GM12878 (cell line): Measurements from ENCODE around the gene HSPB1. TPM values are rescaled to one million over a fixed set of nuclear protein-coding genes. Genes with fewer than 3 reads are reported as not detected.

Source experiments
- BCL11A ChIP-seq: IDR thresholded peaks from 2 replicates; pipeline ENCODE4 v1.6.1; 2011; ENCODE audit warnings: low read depth, low read length
- HDAC6 ChIP-seq: fragments of 200-600 bp; sonication (generic); IDR thresholded peaks from one replicate; pipeline ENCODE4 v1.8.0; 2017; ENCODE audit warnings: antibody characterized with exemption; ENCODE audit not compliant: unreplicated experiment
- MEF2A ChIP-seq: IDR thresholded peaks from 2 replicates; pipeline ENCODE4 v1.6.1; 2011; ENCODE audit warnings: low read depth, mild to moderate bottlenecking, low read length, moderate library complexity; ENCODE audit not compliant: insufficient read depth
- SIX5 ChIP-seq: IDR thresholded peaks from 2 replicates; pipeline ENCODE4 v1.6.1; 2011; ENCODE audit warnings: mild to moderate bottlenecking, low read depth, low read length, moderate library complexity; ENCODE audit not compliant: severe bottlenecking
- SPI1 ChIP-seq: IDR thresholded peaks from 2 replicates; pipeline ENCODE4 v1.6.1; 2011; ENCODE audit warnings: low read depth, mild to moderate bottlenecking, low read length, moderate library complexity, borderline replicate concordance; ENCODE audit not compliant: insufficient read depth
- TAF1 ChIP-seq: IDR thresholded peaks from 2 replicates; pipeline ENCODE4 v1.6.1; 2011; ENCODE audit warnings: mild to moderate bottlenecking, low read depth, low read length, borderline replicate concordance
- polyA plus RNA-seq, 11 experiments: library from polyadenylated mRNA; depleted of rRNA in 4 of 11; unstranded in 6 of 11; stranded (reverse) in 5 of 11; fragments of >200 nt; fragmentation: Nextera tagmentation in 4 of 11; fragmentation: Illumina TruSeq in 1 of 11; extraction: Ambion mirVana in 4 of 11; extraction: Trizol in 1 of 11; gene quantifications; 1 replicate in 1 of 11; 2 replicates in 10 of 11; pipeline versions ENCODE4 v1.2.1 to v1.2.3, GENCODE V29; 2011 to 2016; ENCODE audit warnings: inconsistent platforms in 2 of 11, missing spikeins in 2 of 11, low read depth in 1 of 11
- total RNA-seq, 4 experiments: library from RNA; depleted of rRNA in 3 of 4; stranded (reverse); fragments of >200 nt in 3 of 4; fragmentation: Illumina TruSeq in 1 of 4; extraction: Trizol in 1 of 4; gene quantifications; 2 replicates each; pipeline versions ENCODE4 v1.2.1 to v1.2.3, GENCODE V29; 2013 to 2021
- TF ChIP-seq, protein P1 (sequence below): fragments of 450-650 bp; IDR thresholded peaks from 2 replicates; pipeline ENCODE4 v1.6.1; 2016; ENCODE audit warnings: mild to moderate bottlenecking, moderate library complexity, borderline replicate concordance
- TF ChIP-seq, protein P2 (sequence below): fragments of 450-650 bp; formaldehyde crosslinking; IDR thresholded peaks from 2 replicates; pipeline ENCODE4 v1.4.0; 2022; ENCODE audit warnings: mild to moderate bottlenecking, moderate library complexity
- TF ChIP-seq, protein P3 (sequence below): fragments of 450-650 bp; IDR thresholded peaks from 2 replicates; pipeline ENCODE4 v1.6.1; 2017; ENCODE audit warnings: mild to moderate bottlenecking
- TF ChIP-seq, protein P4 (sequence below): IDR thresholded peaks from 2 replicates; pipeline ENCODE4 v1.6.1; 2012; ENCODE audit warnings: mild to moderate bottlenecking, low read depth, low read length

The HSPB1 gene
- total and polyA plus RNA-seq, 10 of the 15 experiments (the other 5 are each of a cell fraction or from before 2014, with no cell fraction given), result 13.7 to 297 (median 62.0) TPM

DNA sequence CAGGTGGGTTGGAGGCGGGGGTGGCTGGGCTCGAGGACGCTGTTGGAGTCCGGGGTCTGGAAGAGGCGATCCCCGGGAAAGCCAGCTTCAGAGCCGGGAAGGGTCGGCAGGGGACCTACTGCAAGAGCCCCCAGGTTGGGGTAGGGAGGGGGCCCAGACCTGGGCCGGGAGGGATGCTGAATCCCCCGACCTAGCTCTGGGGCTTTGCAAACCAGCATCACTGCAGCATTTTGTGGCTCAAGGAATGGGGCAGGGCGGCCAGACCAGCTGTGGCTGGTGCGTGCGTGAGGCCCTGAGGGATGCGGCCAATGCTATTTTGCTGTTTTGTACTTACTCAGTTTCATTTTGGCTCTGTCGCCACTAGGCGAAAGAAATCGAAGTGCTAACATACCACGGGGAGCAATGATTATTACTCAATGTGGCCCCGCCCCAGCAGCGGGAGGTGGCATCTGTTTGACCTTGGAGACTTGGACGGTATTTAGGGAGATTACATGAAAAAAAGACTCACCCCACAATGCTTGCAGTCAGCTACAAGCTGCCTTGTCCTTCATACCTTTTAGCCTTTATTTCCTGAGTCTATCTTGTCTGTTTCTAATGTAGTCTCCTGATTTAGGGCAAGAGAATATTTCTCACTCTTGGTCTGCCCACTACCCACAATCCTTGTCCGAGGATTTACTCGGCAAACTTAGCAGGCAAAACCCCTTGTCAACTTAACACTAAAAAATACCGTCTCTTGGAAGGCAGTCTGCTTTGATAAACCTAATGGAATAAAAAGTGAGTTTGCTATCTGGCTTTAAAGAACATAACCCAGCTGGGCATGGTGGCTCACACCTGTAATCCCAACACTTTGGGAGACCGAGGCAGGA, 16.2 kb downstream of the HSPB1 start (continued):
- TF ChIP-seq, protein P1, sequence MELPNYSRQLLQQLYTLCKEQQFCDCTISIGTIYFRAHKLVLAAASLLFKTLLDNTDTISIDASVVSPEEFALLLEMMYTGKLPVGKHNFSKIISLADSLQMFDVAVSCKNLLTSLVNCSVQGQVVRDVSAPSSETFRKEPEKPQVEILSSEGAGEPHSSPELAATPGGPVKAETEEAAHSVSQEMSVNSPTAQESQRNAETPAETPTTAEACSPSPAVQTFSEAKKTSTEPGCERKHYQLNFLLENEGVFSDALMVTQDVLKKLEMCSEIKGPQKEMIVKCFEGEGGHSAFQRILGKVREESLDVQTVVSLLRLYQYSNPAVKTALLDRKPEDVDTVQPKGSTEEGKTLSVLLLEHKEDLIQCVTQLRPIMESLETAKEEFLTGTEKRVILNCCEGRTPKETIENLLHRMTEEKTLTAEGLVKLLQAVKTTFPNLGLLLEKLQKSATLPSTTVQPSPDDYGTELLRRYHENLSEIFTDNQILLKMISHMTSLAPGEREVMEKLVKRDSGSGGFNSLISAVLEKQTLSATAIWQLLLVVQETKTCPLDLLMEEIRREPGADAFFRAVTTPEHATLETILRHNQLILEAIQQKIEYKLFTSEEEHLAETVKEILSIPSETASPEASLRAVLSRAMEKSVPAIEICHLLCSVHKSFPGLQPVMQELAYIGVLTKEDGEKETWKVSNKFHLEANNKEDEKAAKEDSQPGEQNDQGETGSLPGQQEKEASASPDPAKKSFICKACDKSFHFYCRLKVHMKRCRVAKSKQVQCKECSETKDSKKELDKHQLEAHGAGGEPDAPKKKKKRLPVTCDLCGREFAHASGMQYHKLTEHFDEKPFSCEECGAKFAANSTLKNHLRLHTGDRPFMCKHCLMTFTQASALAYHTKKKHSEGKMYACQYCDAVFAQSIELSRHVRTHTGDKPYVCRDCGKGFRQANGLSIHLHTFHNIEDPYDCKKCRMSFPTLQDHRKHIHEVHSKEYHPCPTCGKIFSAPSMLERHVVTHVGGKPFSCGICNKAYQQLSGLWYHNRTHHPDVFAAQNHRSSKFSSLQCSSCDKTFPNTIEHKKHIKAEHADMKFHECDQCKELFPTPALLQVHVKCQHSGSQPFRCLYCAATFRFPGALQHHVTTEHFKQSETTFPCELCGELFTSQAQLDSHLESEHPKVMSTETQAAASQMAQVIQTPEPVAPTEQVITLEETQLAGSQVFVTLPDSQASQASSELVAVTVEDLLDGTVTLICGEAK, result peak; percentile 34; the same call in 1 of the 2 replicates
- TF ChIP-seq, protein P2, sequence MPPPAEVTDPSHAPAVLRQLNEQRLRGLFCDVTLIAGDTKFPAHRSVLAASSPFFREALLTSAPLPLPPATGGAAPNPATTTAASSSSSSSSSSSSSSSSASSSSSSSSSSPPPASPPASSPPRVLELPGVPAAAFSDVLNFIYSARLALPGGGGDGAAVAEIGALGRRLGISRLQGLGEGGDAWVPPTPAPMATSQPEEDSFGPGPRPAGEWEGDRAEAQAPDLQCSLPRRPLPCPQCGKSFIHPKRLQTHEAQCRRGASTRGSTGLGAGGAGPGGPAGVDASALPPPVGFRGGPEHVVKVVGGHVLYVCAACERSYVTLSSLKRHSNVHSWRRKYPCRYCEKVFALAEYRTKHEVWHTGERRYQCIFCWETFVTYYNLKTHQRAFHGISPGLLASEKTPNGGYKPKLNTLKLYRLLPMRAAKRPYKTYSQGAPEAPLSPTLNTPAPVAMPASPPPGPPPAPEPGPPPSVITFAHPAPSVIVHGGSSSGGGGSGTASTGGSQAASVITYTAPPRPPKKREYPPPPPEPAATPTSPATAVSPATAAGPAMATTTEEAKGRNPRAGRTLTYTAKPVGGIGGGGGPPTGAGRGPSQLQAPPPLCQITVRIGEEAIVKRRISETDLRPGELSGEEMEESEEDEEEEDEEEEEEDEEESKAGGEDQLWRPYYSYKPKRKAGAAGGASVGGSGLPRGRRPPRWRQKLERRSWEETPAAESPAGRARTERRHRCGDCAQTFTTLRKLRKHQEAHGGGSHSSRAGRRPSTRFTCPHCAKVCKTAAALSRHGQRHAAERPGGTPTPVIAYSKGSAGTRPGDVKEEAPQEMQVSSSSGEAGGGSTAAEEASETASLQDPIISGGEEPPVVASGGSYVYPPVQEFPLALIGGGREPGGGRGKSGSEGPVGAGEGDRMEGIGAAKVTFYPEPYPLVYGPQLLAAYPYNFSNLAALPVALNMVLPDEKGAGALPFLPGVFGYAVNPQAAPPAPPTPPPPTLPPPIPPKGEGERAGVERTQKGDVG (CRISPR knock-in tag), result no peak
- 0 out of 2 replicates have a peak, but pooled peaks have one; percentile 5 for TF ChIP-seq BCL11A
- TF ChIP-seq, protein P3, sequence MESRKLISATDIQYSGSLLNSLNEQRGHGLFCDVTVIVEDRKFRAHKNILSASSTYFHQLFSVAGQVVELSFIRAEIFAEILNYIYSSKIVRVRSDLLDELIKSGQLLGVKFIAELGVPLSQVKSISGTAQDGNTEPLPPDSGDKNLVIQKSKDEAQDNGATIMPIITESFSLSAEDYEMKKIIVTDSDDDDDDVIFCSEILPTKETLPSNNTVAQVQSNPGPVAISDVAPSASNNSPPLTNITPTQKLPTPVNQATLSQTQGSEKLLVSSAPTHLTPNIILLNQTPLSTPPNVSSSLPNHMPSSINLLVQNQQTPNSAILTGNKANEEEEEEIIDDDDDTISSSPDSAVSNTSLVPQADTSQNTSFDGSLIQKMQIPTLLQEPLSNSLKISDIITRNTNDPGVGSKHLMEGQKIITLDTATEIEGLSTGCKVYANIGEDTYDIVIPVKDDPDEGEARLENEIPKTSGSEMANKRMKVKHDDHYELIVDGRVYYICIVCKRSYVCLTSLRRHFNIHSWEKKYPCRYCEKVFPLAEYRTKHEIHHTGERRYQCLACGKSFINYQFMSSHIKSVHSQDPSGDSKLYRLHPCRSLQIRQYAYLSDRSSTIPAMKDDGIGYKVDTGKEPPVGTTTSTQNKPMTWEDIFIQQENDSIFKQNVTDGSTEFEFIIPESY, result no peak
- TF ChIP-seq, protein P4, sequence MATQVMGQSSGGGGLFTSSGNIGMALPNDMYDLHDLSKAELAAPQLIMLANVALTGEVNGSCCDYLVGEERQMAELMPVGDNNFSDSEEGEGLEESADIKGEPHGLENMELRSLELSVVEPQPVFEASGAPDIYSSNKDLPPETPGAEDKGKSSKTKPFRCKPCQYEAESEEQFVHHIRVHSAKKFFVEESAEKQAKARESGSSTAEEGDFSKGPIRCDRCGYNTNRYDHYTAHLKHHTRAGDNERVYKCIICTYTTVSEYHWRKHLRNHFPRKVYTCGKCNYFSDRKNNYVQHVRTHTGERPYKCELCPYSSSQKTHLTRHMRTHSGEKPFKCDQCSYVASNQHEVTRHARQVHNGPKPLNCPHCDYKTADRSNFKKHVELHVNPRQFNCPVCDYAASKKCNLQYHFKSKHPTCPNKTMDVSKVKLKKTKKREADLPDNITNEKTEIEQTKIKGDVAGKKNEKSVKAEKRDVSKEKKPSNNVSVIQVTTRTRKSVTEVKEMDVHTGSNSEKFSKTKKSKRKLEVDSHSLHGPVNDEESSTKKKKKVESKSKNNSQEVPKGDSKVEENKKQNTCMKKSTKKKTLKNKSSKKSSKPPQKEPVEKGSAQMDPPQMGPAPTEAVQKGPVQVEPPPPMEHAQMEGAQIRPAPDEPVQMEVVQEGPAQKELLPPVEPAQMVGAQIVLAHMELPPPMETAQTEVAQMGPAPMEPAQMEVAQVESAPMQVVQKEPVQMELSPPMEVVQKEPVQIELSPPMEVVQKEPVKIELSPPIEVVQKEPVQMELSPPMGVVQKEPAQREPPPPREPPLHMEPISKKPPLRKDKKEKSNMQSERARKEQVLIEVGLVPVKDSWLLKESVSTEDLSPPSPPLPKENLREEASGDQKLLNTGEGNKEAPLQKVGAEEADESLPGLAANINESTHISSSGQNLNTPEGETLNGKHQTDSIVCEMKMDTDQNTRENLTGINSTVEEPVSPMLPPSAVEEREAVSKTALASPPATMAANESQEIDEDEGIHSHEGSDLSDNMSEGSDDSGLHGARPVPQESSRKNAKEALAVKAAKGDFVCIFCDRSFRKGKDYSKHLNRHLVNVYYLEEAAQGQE, result no peak
- TF ChIP-seq TAF1, result peak; percentile 83; the same call in 1 of the 2 replicates
- no peak for TF ChIP-seq SPI1
- no peak for TF ChIP-seq HDAC6
- no peak for TF ChIP-seq SIX5
- TF ChIP-seq MEF2A, result no peak
